Suppressor macrophage treated with lipopolysaccharide for 1 hour (primary cell): ENCODE data around the gene GALNT9.

Source experiments
- DNase-seq, 3 donors: peaks; one replicate each; pipeline ENCODE4 v3.0.0-alpha.2; 2020 to 2022

The GALNT9 gene

GRCh38 chr12:132343294-132344004 is 14.1 kb upstream of the GALNT9 start:
- DNase-seq = no peak

GRCh38 chr12:132342251-132343227 is 13.2 kb upstream of the GALNT9 start:
- DNase-seq = peak in 2 of 3 donors; percentile 24 to 35

DNA sequence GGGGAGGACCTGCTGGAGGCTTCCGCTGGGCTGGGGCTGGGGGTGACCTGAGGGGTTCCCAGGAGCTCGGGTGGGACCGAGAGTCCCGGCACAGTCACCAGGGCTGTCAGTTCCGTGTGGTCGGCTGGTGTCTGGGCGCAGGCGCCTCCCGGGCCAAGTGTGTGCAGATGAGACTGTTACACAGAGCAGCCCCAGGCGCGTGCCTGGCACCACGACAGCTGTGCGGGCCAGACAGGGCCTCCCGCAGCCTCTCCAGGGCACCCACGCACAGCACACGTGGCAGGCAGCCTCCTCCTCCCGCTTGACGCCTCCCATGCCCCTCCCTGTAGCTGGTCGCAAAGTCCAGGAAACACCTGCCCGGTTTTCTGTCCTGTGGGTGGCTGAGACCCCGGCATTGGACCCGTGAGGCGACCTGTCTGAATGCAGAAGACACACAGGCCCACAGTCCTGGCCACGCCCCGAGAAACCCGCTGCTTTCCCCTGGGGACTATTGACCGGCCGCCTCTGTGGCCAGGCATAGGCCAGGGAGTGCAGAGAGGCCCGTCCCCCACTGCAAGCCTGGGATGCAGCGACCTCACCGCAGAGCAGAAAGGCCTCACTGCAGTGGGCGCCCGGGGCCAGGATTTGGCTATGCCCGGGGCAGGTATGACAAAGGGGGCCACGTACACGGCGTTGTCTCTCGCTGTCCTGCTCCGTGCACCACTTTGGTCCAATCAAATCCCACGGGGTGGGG is 12.1 kb upstream of the GALNT9 start:
- no peak for DNase-seq

DNA sequence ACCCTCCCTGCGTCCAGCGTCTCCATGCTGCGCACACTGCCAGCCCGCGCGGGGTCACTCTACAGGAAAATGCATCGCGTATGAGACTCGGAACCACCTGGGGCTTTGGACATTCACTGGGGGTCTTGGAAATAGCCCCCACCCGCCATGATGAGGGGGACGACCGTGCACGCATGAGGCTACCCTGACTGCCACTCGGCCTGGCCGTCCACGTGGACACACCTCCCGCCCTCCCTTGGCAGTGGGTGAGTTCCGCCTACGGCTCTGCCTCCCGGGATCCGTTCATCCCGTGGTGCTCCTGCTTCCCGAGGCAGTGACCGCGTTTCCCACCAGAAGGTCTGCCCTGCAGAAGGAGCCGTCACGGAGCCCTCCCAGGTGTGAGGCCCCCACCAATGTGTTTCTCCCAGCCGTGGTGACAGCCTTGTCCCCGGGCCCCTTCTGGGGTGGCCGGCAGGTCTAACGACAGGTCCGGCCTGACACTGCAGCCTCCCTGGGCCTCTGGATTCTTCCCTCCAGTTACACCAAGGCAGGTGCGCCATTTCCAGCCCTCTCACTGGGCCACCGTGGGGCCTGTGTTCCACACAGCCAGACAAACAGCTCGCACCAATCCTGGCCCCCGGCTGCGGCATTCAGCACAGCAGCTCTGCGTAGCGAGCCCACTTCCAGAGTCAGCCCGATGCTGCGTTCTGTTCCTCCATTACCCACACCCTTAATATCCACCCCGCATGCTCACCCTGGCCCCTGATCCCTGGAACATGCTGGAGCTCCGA is 11.1 kb upstream of the GALNT9 start:
- no peak for DNase-seq

- DNase-seq = no peak
Measured at GRCh38 chr12:132339856-132340255, 10.5 kb upstream of the GALNT9 start.

GRCh38 chr12:132338781-132339180 is 9.4 kb upstream of the GALNT9 start:
- DNase-seq = no peak

GRCh38 chr12:132338311-132338710 is 8.9 kb upstream of the GALNT9 start:
- DNase-seq = no peak

DNA sequence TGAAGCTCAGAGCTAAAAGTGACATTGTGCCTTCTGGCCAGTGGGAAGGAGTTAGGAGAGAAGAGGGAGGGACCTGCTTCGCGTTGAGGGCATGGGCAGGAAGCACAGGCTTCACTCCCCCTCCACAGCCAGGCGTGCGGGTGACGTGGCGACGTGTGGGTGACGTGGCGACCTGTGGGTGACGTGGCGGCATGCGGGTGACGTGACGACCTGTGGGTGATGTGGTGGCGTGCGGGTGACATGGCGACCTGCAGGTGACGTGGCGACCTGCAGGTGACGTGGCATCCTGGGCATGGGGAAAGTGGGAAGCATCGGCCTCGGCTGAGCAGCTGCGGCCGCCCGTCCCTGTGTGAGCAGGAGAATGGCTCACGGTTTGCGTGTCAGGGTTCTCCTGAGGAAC is 8.2 kb upstream of the GALNT9 start:
- DNase-seq = no peak

- no peak for DNase-seq
Measured at GRCh38 chr12:132336451-132337413, 7.3 kb upstream of the GALNT9 start.

GRCh38 chr12:132335179-132335756 is 5.9 kb upstream of the GALNT9 start:
- no peak for DNase-seq

DNA sequence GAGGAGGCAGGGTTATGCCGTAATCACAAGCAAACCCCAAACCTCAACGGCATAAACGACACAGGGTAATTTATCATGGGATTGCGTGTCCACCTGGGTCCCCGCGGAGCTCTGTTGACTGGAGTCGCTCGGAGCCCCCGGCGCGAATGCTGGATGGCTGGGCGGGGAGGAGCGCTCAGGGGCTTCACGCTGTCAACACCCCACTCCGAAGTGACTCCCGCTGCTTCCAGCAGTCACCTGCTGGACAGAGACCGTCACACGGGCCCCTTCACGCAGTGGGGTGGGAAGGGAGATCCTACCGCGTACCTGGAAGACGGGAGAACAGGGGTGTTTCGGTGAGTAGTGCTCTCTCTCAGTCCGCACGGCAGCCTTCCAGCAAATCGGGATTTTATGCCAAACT is 4.4 kb upstream of the GALNT9 start:
- no peak for DNase-seq

DNA sequence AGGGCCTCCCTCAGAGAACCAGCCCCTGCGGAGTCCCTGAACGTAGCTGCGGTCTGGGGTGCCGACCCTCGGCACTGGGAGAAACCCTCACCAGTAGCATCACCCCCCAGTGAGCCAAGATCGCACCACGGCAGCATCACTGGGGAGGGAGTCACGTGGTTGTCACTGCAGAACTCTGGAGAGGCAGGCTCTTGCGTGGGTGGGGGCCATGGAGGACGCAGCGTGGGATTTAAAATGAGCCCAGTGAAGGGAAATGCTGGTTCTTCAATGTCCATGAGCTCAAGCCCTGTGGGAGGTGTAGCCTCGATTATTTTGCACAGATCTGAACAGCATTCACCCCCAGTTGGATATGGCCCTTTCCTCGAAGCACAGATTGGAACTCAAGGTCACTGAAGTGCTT is 3.9 kb upstream of the GALNT9 start:
- DNase-seq = no peak

GRCh38 chr12:132330549-132330881 is 1.1 kb upstream of the GALNT9 start:
- DNase-seq = no peak

- no peak for DNase-seq
Measured at GRCh38 chr12:132329720-132330548, 545 bp upstream of the GALNT9 start.

DNA sequence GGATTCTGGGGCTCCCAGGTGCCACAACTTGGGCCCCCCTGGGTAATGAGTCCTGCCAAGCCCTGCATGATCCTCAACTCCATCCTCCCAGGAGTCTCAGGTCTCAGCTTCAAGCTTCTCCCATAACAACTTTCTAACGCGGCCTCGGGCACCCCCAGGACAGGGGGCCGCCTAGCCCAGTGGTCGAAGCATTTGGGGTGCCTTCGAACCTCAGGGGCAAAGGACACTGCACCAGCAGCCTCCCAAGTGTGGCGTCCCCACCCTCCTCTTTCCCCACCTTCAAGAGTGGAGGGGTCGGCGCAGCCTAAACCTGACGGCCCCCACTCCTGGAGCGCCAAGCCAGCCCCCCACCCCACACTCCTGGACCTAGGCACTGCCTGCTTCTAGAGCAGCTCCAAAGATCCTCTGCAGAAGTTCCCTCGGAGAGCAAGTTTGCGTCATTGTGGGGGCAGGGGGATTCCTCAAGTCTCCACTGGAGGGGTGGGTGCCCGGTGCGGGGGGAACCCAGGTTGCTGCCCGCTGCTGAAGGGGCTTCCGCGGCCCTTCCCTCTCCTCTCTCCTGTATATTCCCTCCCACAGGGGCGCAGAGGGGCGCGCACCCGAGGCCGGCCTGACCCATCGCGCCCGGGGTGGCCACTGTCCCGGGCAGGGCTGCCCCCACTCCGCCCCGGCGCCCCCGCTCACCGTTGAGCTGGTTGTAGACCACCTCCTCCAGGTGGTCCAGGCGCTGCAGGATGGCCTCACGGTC is 933 bp downstream of the GALNT9 start:
- DNase-seq = no peak

- DNase-seq = peak; percentile 77 to 91 (median 83)
Measured at GRCh38 chr12:132327336-132328171, 1.8 kb downstream of the GALNT9 start.

DNA sequence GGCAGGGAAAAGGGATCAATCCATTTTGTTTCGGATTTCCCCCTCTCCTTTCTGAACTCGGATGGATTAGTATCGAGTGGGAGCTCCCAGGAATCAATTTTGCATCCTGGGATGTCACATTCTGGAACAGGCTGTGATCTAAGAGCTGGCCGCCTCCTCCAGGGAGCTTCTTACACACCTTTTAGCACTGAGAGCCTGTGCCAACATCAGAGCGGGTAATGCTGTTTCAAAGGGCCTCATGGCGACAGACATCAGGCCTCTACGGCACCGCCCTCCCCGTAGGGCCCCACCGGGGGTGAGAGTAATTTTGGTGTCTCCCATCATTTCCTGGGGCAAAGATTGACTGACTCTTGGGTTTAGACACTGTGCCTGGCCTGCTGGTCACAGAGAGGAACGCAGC is 2.7 kb downstream of the GALNT9 start:
- DNase-seq = no peak

DNA sequence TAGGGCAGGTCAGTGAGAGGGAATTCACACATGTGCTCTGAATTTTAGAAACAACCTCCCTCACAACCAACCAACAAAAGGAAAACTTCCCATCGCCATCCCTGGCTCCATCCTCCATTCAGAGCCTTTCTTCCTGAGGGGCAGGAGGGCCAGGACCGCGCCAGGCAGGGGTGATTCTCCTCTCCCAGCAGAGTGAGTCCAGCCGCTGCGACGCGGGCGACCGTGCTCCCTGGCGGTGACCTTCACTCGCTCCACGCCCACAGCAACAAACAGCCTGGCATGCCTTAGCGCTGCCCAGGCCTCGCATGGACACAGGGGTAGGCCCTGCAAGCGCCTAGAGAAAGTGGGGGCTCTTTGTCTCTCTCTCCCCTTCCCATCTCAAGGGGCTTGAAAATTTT is 3.7 kb downstream of the GALNT9 start:
- DNase-seq = no peak
